Endothelial cell of umbilical vein (primary cell): ENCODE measurements around the gene MERTK.

Experiments
- CTCF ChIP-seq, 2 donors: IDR thresholded peaks; 1 replicate in 1 of 2; 2 replicates in 1 of 2; pipeline ENCODE4 v1.5.1; 2011; ENCODE audit warnings: low read length in 2 of 2, mild to moderate bottlenecking in 2 of 2, moderate library complexity in 2 of 2, control low read depth in 1 of 2, inconsistent platforms in 1 of 2, low read depth in 1 of 2; ENCODE audit not compliant: insufficient read depth in 1 of 2; ENCODE audit errors: extremely low read depth in 1 of 2
- EZH2 ChIP-seq: IDR thresholded peaks from 2 replicates; pipeline ENCODE4 v1.6.1; 2012; ENCODE audit warnings: borderline replicate concordance, low read depth, mild to moderate bottlenecking, moderate library complexity, low read length, inconsistent platforms; ENCODE audit not compliant: severe bottlenecking
- FOS ChIP-seq: IDR thresholded peaks from 2 replicates; pipeline ENCODE4 v1.6.1; 2011; ENCODE audit warnings: mild to moderate bottlenecking, low read length, moderate library complexity, borderline replicate concordance; ENCODE audit not compliant: insufficient read depth
- GATA2 ChIP-seq: IDR thresholded peaks from 2 replicates; pipeline ENCODE4 v1.7.0; 2011; ENCODE audit warnings: low read depth, mild to moderate bottlenecking, moderate library complexity, mixed read lengths, low read length; ENCODE audit not compliant: insufficient read length, insufficient read depth
- MAX ChIP-seq: IDR thresholded peaks from 2 replicates; pipeline ENCODE4 v1.6.1; 2011; ENCODE audit not compliant: insufficient read depth, insufficient read length
- POLR2A ChIP-seq: IDR thresholded peaks from 2 replicates; pipeline ENCODE4 v1.6.1; 2012; ENCODE audit warnings: low read depth, mild to moderate bottlenecking, control low read depth, low read length
- POLR2AphosphoS5 ChIP-seq: IDR thresholded peaks from 2 replicates; pipeline ENCODE4 v1.6.1; 2012; ENCODE audit warnings: low read depth, mild to moderate bottlenecking, control low read depth, low read length, moderate library complexity; ENCODE audit not compliant: insufficient read depth

DNA sequence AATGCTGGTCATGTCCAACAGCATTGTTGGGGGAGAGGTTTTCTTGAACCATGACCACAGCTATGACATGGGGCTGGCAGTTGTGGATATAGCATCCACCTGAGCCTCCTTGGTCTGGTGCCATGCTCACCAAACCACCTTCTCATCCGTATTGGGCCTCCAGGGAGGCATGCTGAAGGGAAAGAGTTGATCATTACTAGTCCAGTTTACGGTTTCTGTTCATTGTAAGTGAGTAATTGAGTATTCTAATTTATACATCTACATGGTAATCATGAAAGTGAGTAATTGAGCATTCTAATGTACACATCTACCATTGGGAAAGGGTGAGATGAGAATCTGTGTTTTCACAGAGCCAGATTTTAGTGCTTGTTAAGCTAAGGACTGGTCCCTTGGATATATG, 163.4 kb downstream of the MERTK start:
- TF ChIP-seq FOS (no peak), POLR2AphosphoS5 (no peak), CTCF (IDR thresholded peaks at IDR 0.05; ENCODE audit: extremely low read depth in 1 of 2, insufficient read depth in 1 of 2, low read depth in 1 of 2, low read length in 2 of 2) (no peak), EZH2 (no peak), MAX (no peak), POLR2A (no peak), GATA2 (no peak)
